PFSK-1 (cell line): ENCODE data around the gene CELF4.

ENCODE experiments used
- FOXP2 ChIP-seq: optimal IDR thresholded peaks from 2 replicates; pipeline ENCODE3; 2011; ENCODE audit warnings: borderline replicate concordance, control low read depth, inconsistent platforms; ENCODE audit not compliant: insufficient read depth; ENCODE audit errors: extremely low read length, extremely low read depth
- POLR2AphosphoS5 ChIP-seq: IDR thresholded peaks from 2 replicates; pipeline ENCODE4 v1.6.1; 2012; ENCODE audit warnings: low read depth, mild to moderate bottlenecking, control low read depth, low read length, moderate library complexity
- SIN3A ChIP-seq: IDR thresholded peaks from 2 replicates; pipeline ENCODE4 v1.6.1; 2012; ENCODE audit warnings: mild to moderate bottlenecking, low read length, moderate library complexity, borderline replicate concordance; ENCODE audit not compliant: insufficient read depth
- TAF1 ChIP-seq: IDR thresholded peaks from 2 replicates; pipeline ENCODE4 v1.6.1; 2012; ENCODE audit warnings: low read length, control low read depth, borderline replicate concordance; ENCODE audit not compliant: insufficient read depth
- TF ChIP-seq, protein P1 (sequence below), 2 experiments: IDR thresholded peaks; 2 replicates each; pipeline versions ENCODE4 v1.6.1 to v1.8.0; 2011 to 2012; ENCODE audit warnings: low read depth in 2 of 2, low read length in 2 of 2, control low read depth in 1 of 2, inconsistent platforms in 1 of 2, mild to moderate bottlenecking in 1 of 2, moderate library complexity in 1 of 2; ENCODE audit not compliant: insufficient read depth in 1 of 2

CELF4 gene

DNA sequence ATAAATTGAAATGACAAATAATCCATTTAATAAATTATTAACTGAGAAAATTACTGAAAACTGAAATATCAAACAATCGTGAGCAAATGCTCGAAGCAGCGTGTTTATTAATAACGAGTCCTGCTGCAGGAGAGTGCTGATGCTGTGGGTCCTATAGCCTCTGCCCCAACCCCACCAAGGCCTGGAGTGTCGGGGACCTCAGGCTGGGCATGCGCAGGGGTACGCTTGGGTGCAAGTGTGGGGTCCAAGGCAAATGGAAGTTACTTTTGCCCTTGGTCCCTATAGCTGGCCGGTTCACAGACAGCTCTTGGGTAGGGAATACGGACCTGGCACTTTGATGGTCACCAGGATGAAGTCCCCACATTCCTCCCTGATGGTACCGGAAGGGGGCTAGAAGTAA lies 43.3 kb upstream of the CELF4 start:
- TF ChIP-seq SIN3A (no peak), TAF1 (no peak), FOXP2 (no peak), POLR2AphosphoS5 (no peak)
- TF ChIP-seq, protein P1, sequence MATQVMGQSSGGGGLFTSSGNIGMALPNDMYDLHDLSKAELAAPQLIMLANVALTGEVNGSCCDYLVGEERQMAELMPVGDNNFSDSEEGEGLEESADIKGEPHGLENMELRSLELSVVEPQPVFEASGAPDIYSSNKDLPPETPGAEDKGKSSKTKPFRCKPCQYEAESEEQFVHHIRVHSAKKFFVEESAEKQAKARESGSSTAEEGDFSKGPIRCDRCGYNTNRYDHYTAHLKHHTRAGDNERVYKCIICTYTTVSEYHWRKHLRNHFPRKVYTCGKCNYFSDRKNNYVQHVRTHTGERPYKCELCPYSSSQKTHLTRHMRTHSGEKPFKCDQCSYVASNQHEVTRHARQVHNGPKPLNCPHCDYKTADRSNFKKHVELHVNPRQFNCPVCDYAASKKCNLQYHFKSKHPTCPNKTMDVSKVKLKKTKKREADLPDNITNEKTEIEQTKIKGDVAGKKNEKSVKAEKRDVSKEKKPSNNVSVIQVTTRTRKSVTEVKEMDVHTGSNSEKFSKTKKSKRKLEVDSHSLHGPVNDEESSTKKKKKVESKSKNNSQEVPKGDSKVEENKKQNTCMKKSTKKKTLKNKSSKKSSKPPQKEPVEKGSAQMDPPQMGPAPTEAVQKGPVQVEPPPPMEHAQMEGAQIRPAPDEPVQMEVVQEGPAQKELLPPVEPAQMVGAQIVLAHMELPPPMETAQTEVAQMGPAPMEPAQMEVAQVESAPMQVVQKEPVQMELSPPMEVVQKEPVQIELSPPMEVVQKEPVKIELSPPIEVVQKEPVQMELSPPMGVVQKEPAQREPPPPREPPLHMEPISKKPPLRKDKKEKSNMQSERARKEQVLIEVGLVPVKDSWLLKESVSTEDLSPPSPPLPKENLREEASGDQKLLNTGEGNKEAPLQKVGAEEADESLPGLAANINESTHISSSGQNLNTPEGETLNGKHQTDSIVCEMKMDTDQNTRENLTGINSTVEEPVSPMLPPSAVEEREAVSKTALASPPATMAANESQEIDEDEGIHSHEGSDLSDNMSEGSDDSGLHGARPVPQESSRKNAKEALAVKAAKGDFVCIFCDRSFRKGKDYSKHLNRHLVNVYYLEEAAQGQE (IDR thresholded peaks at IDR 0.05; ENCODE audit: insufficient read depth in 1 of 2, low read depth in 2 of 2, low read length in 2 of 2) = no peak

DNA sequence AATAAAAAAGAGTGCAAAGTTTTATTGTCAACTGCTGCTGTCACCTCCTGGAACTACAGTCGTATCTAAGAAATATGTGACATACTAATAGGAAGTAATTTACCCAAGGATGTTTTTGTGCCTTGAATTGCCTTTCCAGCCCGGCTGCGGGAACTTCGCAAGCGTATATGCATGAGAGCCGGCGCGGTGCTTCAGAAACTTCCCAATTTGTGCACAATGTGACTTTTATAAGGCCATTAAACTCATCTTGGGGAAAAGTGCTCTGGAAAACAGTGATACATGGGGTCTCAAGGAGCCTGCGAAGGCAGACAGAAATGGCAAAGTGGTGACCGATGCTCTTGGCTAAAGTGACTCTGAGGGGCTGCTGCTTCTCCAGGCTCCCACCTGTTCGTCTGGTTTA lies 41.7 kb upstream of the CELF4 start:
- no peak for TF ChIP-seq TAF1
- no peak for TF ChIP-seq SIN3A
- no peak for TF ChIP-seq FOXP2
- TF ChIP-seq POLR2AphosphoS5 = no peak
- TF ChIP-seq, protein P1 (IDR thresholded peaks at IDR 0.05; ENCODE audit: insufficient read depth in 1 of 2, low read depth in 2 of 2, low read length in 2 of 2) = no peak

DNA sequence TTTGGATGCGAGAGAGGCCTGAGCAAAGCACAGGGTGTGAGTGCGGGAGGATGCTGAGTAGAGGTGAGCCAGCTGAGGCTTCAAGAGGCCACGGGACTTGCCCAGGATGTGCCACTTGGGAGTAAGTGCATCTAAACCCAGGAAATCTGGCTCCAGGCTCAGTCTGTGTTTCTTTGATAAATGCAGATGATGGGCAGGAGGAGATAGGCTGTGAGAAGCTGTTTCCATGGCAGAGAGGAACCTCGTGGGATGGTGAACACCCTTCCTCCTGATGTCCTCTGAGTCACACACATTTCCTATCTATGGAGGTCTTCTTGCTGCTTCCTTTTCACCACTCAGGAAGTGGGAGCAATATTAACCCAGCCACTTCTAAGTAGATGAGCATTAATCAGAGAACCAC lies 38.4 kb upstream of the CELF4 start:
- TF ChIP-seq, protein P1 (IDR thresholded peaks at IDR 0.05; ENCODE audit: insufficient read depth in 1 of 2, low read depth in 2 of 2, low read length in 2 of 2) = no peak
- TF ChIP-seq TAF1 (no peak), POLR2AphosphoS5 (no peak), FOXP2 (no peak), SIN3A (no peak)

DNA sequence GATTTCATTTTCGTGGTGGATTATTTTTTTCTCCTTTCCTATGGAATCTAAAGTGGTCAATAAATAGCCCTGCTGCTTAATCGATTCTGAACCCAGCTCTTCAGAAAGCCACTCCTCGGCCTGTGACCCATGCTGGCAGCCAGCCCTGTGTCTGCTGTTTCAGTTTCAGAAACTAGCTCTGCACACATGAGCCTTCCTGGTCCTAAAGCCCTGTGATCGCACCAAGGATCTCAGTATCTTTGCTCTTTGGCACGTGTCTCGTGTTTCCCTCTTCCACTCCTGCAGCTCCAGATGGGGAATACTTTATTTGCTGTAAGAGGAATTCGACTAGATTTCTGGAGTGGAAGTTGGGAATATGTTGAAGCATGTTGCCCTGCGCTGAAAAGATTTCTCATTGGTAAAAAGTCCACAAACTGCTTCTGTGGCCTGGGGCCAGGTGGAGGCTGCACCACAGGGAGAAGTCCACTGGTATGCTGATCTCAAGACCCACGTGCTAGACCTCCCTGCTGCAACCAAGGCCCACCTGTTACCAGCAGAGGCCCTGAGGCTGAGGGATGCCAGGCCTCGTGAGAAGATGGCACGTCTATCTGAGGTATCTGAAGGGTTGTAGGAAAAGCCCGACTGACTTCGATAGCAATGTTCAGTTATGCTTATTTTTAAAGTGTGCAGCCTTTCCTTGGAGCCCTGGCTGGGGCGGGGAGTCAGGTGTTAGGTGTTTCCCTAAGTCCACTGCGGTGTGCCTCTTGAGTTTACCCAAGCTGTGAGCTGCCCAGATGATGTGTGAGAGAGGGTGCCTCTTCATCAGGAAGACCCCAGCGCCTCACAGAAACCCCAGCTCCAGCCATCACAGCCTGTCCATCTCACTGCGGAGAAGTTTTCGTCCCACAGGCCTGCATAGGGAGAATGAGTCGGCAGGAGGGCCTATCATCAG lies 33.6 kb upstream of the CELF4 start:
- TF ChIP-seq, protein P1 (IDR thresholded peaks at IDR 0.05; ENCODE audit: insufficient read depth in 1 of 2, low read depth in 2 of 2, low read length in 2 of 2) = no peak
- no peak for TF ChIP-seq FOXP2
- TF ChIP-seq SIN3A = no peak
- TF ChIP-seq POLR2AphosphoS5 = no peak
- no peak for TF ChIP-seq TAF1

DNA sequence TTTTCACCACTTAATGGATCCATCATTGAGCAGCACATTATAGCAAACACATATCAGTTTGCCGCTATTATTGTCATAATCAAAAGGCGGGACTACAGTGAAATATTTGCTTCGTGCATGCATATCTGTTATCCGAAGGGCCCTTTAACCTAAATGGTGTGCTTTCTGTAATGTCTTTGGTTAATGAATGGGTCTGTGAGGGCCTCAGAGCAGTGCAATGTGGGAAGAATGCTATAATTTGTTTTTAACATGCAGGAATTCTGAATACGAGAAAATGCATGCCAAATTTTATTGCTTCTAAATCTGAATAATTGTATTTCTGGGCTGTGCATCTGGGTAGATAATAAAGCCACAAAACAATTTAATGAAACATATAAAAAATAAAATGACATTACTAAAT lies 32.8 kb upstream of the CELF4 start:
- no peak for TF ChIP-seq POLR2AphosphoS5
- TF ChIP-seq, protein P1 (IDR thresholded peaks at IDR 0.05; ENCODE audit: insufficient read depth in 1 of 2, low read depth in 2 of 2, low read length in 2 of 2) = no peak
- no peak for TF ChIP-seq SIN3A
- TF ChIP-seq FOXP2 = no peak
- TF ChIP-seq TAF1 = no peak
